Smooth muscle cell (in vitro differentiated cells): ENCODE data around the gene GHITM. TPM values are rescaled to one million over a fixed set of nuclear protein-coding genes. Genes with fewer than 3 reads are reported as not detected.
"Not testable (repeated sequence)": the region's sequence is repeated elsewhere in the genome, so short reads cannot be mapped to it uniquely, and the experiment has no call there.

Experiments used
- DNase-seq: peaks from one replicate; lab custom pipeline; 2025; ENCODE audit not compliant: unreplicated experiment; lab: John Stamatoyannopoulos, UW
- H2AFZ ChIP-seq: fragments of 200-600 bp; sonication (generic); 2 replicates; pipeline ENCODE4 v1.6.0; 2016; ENCODE audit warnings: antibody characterized with exemption, low read depth, mild to moderate bottlenecking
- H3F3A ChIP-seq: fragments of 200-600 bp; sonication (generic); 2 replicates; pipeline ENCODE4 v1.6.0; 2017; ENCODE audit warnings: antibody characterized with exemption, low read depth
- H3K27ac ChIP-seq: fragments of 200-600 bp; sonication (generic); 2 replicates; pipeline ENCODE4 v1.5.1; 2016; ENCODE audit warnings: low read depth, mild to moderate bottlenecking
- H3K27me3 ChIP-seq: fragments of 200-600 bp; sonication (generic); 2 replicates; pipeline ENCODE4 v1.6.1; 2016; ENCODE audit warnings: low read depth, mild to moderate bottlenecking
- H3K36me3 ChIP-seq: fragments of 200-600 bp; sonication (generic); 2 replicates; pipeline ENCODE4 v1.5.1; 2016; ENCODE audit warnings: low read depth
- H3K4me1 ChIP-seq: fragments of 200-600 bp; sonication (generic); 2 replicates; pipeline ENCODE4 v1.5.1; 2016; ENCODE audit warnings: low read depth
- H3K4me2 ChIP-seq: fragments of 200-600 bp; sonication (generic); 2 replicates; pipeline ENCODE4 v1.6.0; 2016; ENCODE audit warnings: mild to moderate bottlenecking
- H3K4me3 ChIP-seq: fragments of 200-600 bp; sonication (generic); 2 replicates; pipeline ENCODE4 v1.5.1; 2016; ENCODE audit warnings: mild to moderate bottlenecking
- H3K79me2 ChIP-seq: fragments of 200-600 bp; sonication (generic); 2 replicates; pipeline ENCODE4 v1.6.0; 2016; ENCODE audit warnings: low read depth, mild to moderate bottlenecking
- H3K9ac ChIP-seq: fragments of 200-600 bp; sonication (generic); 2 replicates; pipeline ENCODE4 v1.6.0; 2016; ENCODE audit warnings: low read depth
- H3K9me3 ChIP-seq: fragments of 200-600 bp; sonication (generic); replicated peaks from 2 replicates; pipeline ENCODE4 v1.5.1; 2016; ENCODE audit warnings: low read depth
- H4K20me1 ChIP-seq: fragments of 200-600 bp; sonication (generic); 2 replicates; pipeline ENCODE4 v1.6.0; 2016; ENCODE audit warnings: low read depth
- WGBS: methylation state at CpG from one replicate; pipeline ENCODE4 v1.1.7; 2016; ENCODE audit warnings: low lambda C conversion rate; 5-methylcytosine and 5-hydroxymethylcytosine counted together
- polyA plus RNA-seq: library from polyadenylated mRNA; unstranded; fragments of >200 nt; fragmentation: Nextera tagmentation; extraction: Ambion mirVana; gene quantifications from 2 replicates; pipeline ENCODE4 v1.2.1, GENCODE V29; 2016
- total RNA-seq: library from RNA; depleted of rRNA; stranded (reverse); fragments of >200 nt; gene quantifications from 2 replicates; pipeline ENCODE4 v1.2.3, GENCODE V29; 2014
- TF ChIP-seq, protein P1 (sequence below): fragments of 200-600 bp; sonication (generic); IDR thresholded peaks from 2 replicates; pipeline ENCODE4 v1.5.1; 2017; ENCODE audit warnings: borderline replicate concordance, mild to moderate bottlenecking, antibody characterized with exemption; ENCODE audit not compliant: insufficient read depth, poor library complexity, severe bottlenecking

GHITM gene
- total and polyA plus RNA-seq, 2 experiments from 2014 or later = 160 to 171 TPM

DNA sequence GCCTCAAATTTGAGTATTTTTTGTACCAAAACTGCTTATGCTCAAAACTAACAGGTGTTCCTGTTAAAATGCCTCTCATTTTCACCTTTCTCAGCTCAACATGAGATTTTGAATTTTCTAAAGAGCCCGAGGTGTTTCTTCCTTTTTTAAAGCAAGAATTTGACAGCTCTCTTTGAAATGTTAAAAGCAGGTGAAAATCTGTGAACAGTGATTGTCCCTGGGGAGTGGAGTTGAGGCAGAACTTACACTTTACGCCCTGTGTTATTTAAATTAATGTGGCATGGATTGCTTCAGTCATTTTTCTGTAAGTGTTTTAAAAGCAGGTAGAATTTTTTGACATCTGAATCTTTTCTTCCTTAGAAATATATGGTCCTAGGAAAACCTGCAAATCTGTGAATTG is 25.1 kb downstream of the GHITM start:
- Histone ChIP-seq H3K79me2 (no peaks in the 10 kb centered on the region), H3K4me1 (no peaks in the 10 kb centered on the region), H3K9me3 (no peaks in the 10 kb centered on the region), H3K27me3 (no peaks in the 10 kb centered on the region), H2AFZ (no peak overlapping the region), H3F3A (no peaks in the 10 kb centered on the region), H3K36me3 (no peaks in the 10 kb centered on the region), H3K27ac (no peak overlapping the region), H3K4me2 (no peak overlapping the region), H4K20me1 (no peaks in the 10 kb centered on the region), H3K9ac (no peak overlapping the region), H3K4me3 (no peak overlapping the region)
- WGBS = 25% methylated on average over 2 of the region's 2 CpGs
- DNase-seq = no peak
- TF ChIP-seq, protein P1, sequence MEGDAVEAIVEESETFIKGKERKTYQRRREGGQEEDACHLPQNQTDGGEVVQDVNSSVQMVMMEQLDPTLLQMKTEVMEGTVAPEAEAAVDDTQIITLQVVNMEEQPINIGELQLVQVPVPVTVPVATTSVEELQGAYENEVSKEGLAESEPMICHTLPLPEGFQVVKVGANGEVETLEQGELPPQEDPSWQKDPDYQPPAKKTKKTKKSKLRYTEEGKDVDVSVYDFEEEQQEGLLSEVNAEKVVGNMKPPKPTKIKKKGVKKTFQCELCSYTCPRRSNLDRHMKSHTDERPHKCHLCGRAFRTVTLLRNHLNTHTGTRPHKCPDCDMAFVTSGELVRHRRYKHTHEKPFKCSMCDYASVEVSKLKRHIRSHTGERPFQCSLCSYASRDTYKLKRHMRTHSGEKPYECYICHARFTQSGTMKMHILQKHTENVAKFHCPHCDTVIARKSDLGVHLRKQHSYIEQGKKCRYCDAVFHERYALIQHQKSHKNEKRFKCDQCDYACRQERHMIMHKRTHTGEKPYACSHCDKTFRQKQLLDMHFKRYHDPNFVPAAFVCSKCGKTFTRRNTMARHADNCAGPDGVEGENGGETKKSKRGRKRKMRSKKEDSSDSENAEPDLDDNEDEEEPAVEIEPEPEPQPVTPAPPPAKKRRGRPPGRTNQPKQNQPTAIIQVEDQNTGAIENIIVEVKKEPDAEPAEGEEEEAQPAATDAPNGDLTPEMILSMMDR = no peak

DNA sequence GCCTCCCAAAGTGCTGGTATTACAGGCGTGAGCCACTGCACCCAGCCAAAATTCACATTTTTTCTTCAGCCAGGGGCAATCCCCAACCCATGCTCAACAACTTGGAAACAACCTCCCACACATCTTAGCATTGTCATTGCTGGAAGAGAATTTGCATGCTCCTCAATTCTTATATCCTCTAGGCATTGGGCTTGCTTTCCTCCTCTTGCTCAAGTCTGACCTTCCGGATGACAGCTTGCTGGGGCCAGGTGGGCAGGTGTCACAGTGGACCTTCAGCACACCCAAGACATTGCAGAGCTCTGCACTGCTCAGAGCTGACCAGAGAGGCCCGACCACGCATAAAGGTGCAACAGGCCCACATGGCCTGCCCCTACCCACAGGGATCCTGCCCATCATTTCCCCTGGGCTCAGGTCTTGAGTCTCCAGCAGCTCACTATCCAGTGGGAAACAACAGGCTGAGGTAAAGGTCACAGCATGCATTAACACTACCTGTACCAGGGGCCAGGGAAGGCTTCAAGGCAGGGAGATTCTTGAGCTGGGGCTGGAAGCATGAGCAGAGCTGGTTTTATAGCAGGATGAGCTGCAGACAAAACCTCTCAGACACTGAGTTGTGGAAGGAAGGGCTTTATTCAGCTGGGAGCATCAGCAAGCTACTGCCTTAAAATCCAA is 27.4 kb downstream of the GHITM start:
- H3K27me3 ChIP-seq = no peaks in the 10 kb centered on the region
- H4K20me1 ChIP-seq = no peaks in the 10 kb centered on the region
- WGBS = 94% methylated on average over 4 of the region's 4 CpGs
- no peak overlapping the region for H2AFZ ChIP-seq
- no peaks in the 10 kb centered on the region for H3K79me2 ChIP-seq
- no peaks in the 10 kb centered on the region for H3F3A ChIP-seq
- TF ChIP-seq, protein P1 = no peak
- DNase-seq = no peak
- no peaks in the 10 kb centered on the region for H3K4me1 ChIP-seq
- no peaks in the 10 kb centered on the region for H3K36me3 ChIP-seq
- H3K27ac ChIP-seq = no peak overlapping the region
- no peak overlapping the region for H3K4me3 ChIP-seq
- H3K4me2 ChIP-seq = no peak overlapping the region
- H3K9me3 ChIP-seq = no peaks in the 10 kb centered on the region
- no peak overlapping the region for H3K9ac ChIP-seq

DNA sequence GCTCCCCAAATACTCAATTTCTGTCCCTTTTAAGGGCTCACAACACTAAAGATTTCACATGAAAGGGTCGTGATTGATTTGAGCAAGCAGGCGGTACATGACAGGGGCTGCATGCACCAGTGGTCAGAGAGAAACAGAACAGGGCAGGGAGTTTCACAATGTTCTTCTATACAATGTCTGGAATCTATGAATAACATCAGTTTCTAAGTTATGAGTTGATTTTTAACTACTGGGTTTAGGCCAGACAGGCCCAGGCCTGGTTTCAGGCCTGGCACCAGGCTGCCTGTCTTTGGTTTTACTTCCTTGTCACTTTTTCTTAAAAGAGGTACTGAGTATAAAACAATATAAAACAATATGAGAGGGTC is 28.0 kb downstream of the GHITM start:
- not testable (repeated sequence) for H3K4me2 ChIP-seq, H3K36me3 ChIP-seq

DNA sequence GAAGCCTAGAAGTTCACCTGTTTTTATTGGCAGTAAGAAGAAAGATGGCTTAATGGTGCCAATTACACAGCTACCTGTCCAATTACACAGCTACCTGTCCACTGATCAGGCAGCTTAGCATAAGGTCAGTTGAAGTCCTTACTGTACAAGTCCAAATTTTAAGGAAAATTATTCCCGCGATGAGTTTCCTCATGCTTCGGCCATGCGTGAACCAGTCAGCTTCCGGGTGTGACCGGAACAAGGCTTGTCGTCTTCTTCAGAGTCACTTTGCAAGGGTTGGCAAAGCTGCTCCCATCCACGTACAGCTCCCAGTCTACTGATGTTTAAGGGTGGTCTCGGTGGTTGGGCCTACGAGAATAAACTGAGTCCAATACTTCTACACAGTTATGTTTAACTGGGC is 29.1 kb downstream of the GHITM start:
- not testable (repeated sequence) for H3F3A ChIP-seq, H3K9ac ChIP-seq, H3K9me3 ChIP-seq, H3K79me2 ChIP-seq, H3K4me3 ChIP-seq, H2AFZ ChIP-seq, DNase-seq, H3K27ac ChIP-seq, H3K36me3 ChIP-seq, H4K20me1 ChIP-seq, H3K4me1 ChIP-seq, H3K4me2 ChIP-seq, H3K27me3 ChIP-seq
- WGBS = 94% methylated on average over 10 of the region's 10 CpGs

More for the DNA sequence above, 28.0 kb downstream of the GHITM start:
- H3K79me2 ChIP-seq, H3K27ac ChIP-seq, H3K4me3 ChIP-seq, H4K20me1 ChIP-seq, H3K9me3 ChIP-seq, H3K27me3 ChIP-seq, H2AFZ ChIP-seq, H3K4me1 ChIP-seq, H3K9ac ChIP-seq, DNase-seq, H3F3A ChIP-seq: not testable (repeated sequence)
- 90% methylated on average over 2 of the region's 2 CpGs for WGBS

DNA sequence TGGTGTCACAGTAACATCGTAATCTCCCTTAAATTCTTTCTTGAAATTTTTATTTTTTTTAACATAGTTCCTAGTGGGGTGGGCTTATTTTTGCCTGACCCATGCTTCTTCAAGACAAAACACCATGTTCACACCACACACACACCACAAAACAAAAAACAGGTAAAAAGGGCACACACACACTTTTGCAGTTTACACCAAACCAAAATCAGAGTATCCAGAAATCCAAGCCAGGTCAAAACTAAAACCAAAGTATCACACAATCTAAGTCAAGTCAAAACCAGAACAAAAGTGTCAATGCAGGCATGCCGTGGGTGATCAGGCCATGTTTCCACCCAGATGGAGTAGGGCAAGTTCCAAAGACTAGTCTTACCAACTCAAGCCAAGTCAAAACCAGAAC is 31.9 kb downstream of the GHITM start:
- 91% methylated on average over 2 of the region's 2 CpGs for WGBS

DNA sequence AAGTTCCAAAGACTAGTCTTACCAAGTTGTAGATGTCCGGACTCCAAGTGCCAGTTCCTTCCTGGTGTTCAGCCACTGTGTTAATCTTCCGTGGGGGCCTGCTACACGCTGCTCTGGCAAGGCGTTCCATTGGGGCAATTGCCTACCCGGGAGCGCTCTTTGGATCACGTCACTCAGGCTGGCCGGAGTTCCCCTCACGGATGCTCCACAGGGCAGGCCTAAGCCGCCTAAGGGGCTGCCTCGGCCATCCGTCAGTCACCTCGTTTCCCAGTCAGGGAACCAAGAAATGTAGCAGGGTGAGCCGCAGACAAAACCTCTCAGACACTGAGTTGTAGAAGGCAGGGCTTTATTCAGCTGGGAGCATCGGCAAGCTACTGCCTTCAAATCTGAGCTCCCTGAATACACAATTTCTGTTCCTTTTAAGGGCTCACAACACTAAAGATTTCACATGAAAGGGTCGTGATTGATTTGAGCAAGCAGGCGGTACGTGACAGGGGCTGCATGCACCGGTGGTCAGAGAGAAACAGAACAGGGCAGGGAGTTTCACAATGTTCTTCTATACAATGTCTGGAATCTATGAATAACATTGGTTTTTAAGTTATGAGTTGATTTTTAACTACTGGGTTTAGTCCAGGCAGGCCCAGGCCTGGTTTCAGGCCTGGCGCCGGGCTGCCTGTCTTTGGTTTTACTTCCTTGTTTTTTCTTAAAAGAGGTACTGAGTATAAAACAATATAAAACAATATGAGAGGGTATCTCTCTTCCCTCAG is 32.6 kb downstream of the GHITM start:
- H4K20me1 ChIP-seq, DNase-seq, H3K9me3 ChIP-seq, H3F3A ChIP-seq, H3K4me2 ChIP-seq, H3K79me2 ChIP-seq, H2AFZ ChIP-seq, H3K27ac ChIP-seq, H3K4me3 ChIP-seq, H3K36me3 ChIP-seq, H3K27me3 ChIP-seq, H3K9ac ChIP-seq, H3K4me1 ChIP-seq: not testable (repeated sequence)
- WGBS = 90% methylated on average over 21 of the region's 21 CpGs

More for the DNA sequence above, 31.9 kb downstream of the GHITM start:
- H4K20me1 ChIP-seq, H3F3A ChIP-seq, H3K4me2 ChIP-seq, H3K4me3 ChIP-seq, H3K27ac ChIP-seq, H3K36me3 ChIP-seq, H3K9me3 ChIP-seq, H3K79me2 ChIP-seq, DNase-seq, H3K9ac ChIP-seq, H3K4me1 ChIP-seq, H3K27me3 ChIP-seq, H2AFZ ChIP-seq: not testable (repeated sequence)
